GM12865 (cell line): ENCODE data around the gene USP43.
"Not testable (repeated sequence)": the region's sequence is repeated elsewhere in the genome, so short reads cannot be mapped to it uniquely, and the experiment has no call there.

Experiments used
- DNase-seq: peaks from one replicate; pipeline ENCODE4 v3.0.0; 2010; ENCODE audit warnings: low read depth
- H3K4me3 ChIP-seq: 2 replicates; pipeline ENCODE4 v1.5.1; 2011; ENCODE audit warnings: mild to moderate bottlenecking, low read depth, low read length, control low read depth
- CTCF ChIP-seq: IDR thresholded peaks from 2 replicates; pipeline ENCODE4 v1.5.1; 2011; ENCODE audit warnings: low read length, control low read depth, low read depth, inconsistent platforms; ENCODE audit not compliant: insufficient read depth; ENCODE audit errors: missing control alignments

USP43 gene

DNA sequence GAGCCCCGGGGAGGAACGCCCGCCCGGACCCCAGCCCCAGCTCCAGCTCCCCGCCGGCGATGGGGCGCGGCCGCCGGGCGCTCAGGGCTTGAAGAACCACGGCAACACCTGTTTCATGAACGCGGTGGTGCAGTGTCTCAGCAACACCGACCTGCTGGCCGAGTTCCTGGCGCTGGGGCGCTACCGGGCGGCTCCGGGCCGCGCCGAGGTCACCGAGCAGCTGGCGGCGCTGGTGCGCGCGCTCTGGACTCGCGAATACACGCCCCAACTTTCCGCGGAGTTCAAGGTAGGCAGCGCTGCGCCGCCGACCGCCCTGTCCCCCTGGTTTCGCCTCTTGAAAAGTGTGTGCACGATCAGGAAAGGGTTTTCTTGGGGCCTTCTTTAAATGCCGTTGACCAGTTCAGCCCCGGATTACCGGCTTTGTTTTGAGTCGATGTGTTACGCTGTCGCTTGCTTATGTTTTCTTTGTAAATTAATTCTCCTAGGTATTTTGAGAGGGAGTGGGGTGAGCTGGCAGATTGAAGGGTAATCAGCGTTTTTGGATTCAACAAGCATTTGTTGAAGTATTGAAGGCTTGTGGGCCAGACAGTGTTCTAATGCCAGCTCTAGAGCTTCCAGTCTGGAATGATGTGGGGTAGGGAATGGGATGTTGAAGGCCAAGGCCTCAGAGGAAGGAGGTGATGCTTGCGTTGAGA, 681 bp downstream of the USP43 start:
- TF ChIP-seq CTCF: no peak
- H3K4me3 ChIP-seq: no peak overlapping the region
- peak; percentile 20 for DNase-seq

GRCh38 chr17:9646546-9646885, 1.2 kb downstream of the USP43 start:
- H3K4me3 ChIP-seq: no peak overlapping the region
- no peak for DNase-seq
- no peak for TF ChIP-seq CTCF

- no peak for TF ChIP-seq CTCF
- no peak overlapping the region for H3K4me3 ChIP-seq
- DNase-seq: no peak
These were observed 1.7 kb downstream of the USP43 start for GRCh38 chr17:9647014-9647413.

DNA sequence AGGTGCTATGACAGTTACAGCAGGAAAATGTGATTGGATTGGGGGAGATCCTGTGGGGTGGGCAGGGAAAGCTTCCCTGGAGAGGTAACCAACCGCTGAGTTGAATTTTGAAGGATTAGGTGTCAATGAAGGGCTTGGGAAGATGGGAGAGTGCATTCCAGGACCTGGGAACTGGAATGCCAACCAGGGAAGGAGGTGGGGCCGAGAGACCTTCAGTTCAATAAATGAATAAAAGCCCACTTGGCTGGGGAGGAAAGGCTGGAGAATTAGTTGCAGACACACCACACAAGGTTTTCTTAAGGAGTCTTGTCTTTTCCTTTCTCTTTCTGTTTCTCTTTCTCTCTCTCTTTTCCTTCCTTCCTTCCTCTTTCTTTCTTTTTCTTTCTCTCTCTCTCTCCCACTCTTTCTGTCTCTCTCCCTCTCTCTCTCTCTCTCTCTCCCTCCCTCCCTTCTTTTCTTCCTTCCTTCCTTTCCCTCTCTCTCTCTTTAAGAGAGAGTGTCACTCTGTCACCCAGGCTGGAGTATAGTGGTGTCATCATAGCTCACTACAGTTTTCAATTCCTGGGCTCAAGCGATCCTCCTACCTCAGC, 3.3 kb downstream of the USP43 start:
- no peak for TF ChIP-seq CTCF
- DNase-seq: no peak
- H3K4me3 ChIP-seq: no peak overlapping the region

DNA sequence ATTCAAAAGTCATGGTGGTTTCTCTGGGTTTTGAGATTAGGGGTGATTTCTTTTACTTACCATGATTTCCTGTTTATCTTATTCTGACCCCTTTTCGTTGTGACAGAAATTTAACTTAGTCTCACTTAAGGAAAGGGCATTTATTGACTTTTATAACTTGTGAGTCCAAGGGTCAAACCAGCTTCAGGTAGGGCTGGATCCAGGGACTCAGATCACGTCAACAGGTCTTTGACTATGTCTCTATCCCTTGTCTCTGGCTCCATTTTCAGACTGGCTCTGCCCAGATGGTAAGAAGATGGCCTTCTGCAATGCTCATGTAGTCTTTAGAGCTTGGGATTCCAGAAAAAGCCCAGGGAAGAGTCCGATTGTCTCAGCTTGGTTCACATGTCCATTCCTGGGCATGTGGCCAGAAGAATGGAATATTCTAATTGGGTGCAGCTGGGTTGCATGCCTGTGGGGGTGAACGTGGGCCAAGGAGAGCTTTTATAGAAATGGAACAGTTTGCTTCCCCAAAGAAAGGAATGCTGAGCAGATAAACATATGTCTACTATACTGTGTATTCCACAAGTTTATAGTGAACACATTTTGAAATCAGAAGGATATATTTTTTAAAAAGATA, 13.4 kb downstream of the USP43 start:
- DNase-seq: no peak
- no peak overlapping the region for H3K4me3 ChIP-seq
- no peak for TF ChIP-seq CTCF

- no peak overlapping the region for H3K4me3 ChIP-seq
- no peak for DNase-seq
- TF ChIP-seq CTCF: no peak
These were observed 15.7 kb downstream of the USP43 start for GRCh38 chr17:9661027-9661426.

DNA sequence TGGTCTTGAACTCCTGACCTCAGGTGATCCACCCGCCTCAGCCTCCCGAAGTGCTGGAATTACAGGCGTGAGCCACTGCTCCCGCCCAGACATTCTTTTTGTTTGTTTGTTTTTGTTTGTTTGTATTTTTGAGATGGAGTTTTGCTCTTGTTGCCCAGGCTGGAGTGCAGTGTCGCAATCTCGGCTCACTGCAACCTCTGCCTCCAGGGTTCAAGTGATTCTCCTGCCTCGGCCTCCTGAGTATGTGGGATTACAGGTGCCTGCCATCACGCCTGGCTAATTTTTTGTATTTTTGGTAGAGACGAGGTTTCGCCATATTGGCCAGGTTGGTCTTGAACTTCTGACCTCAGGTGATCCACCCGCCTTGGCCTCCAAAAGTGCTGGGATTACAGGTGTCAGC, 18.2 kb downstream of the USP43 start:
- H3K4me3 ChIP-seq: not testable (repeated sequence)

More for the DNA sequence above, 18.2 kb downstream of the USP43 start:
- DNase-seq: not testable (repeated sequence)
